HG03354 (cell line): Measurements from ENCODE around the gene MOB4.
A peak's percentile ranks its signal among the peaks of the same experiment; 100 is the strongest.
"Not testable (repeated sequence)": the region's sequence is repeated elsewhere in the genome, so short reads cannot be mapped to it uniquely, and the experiment has no call there.

ENCODE experiments used
- ATAC-seq: cut with Tn5 transposase; IDR thresholded peaks from one replicate; pipeline ENCODE4 v1.9.1; 2021; ENCODE audit warnings: mild to moderate bottlenecking; ENCODE audit not compliant: unreplicated experiment, poor library complexity, severe bottlenecking

Gene MOB4

GRCh38 chr2:197577446-197577845, 61.6 kb downstream of the MOB4 start:
- no peak for ATAC-seq

- ATAC-seq = not testable (repeated sequence)
Observed at GRCh38 chr2:197578294-197578693, 62.4 kb downstream of the MOB4 start.

- ATAC-seq = not testable (repeated sequence)
Observed at GRCh38 chr2:197580166-197580565, 64.3 kb downstream of the MOB4 start.

- ATAC-seq = not testable (repeated sequence)
Observed at GRCh38 chr2:197587255-197587654, 71.4 kb downstream of the MOB4 start.

- no peak for ATAC-seq
Observed at GRCh38 chr2:197591339-197592072, 75.6 kb downstream of the MOB4 start.

GRCh38 chr2:197596766-197597165, 80.9 kb downstream of the MOB4 start:
- ATAC-seq = no peak

- no peak for ATAC-seq
Observed at GRCh38 chr2:197597166-197597565, 81.3 kb downstream of the MOB4 start.

- ATAC-seq = no peak
Observed at GRCh38 chr2:197598450-197598849, 82.6 kb downstream of the MOB4 start.

- peak; percentile 81 for ATAC-seq
Observed at GRCh38 chr2:197599285-197599965, 83.6 kb downstream of the MOB4 start.

GRCh38 chr2:197600306-197600705, 84.4 kb downstream of the MOB4 start:
- peak; percentile 39 for ATAC-seq

GRCh38 chr2:197601726-197602125, 85.9 kb downstream of the MOB4 start:
- ATAC-seq = peak; percentile 31
